Fibroblast of mammary gland (primary cell): ENCODE data around the gene ZNF600.
"Not testable (repeated sequence)": the region's sequence is repeated elsewhere in the genome, so short reads cannot be mapped to it uniquely, and the experiment has no call there.

Source experiments
- DNase-seq: peaks from one replicate; pipeline ENCODE4 v3.0.0-alpha.2; 2010; ENCODE audit warnings: low read depth
- H3K4me3 ChIP-seq: 2 replicates; pipeline ENCODE4 v1.5.1; 2011; ENCODE audit warnings: low read depth, mild to moderate bottlenecking, low read length, moderate library complexity; ENCODE audit not compliant: control insufficient read depth
- CTCF ChIP-seq: conservative IDR thresholded peaks from 2 replicates; pipeline ENCODE4 v1.5.1; 2011; ENCODE audit warnings: low read depth, low read length, inconsistent platforms; ENCODE audit not compliant: control insufficient read depth, insufficient read depth

ZNF600 gene

GRCh38 chr19:52734331-52734892 is 52.2 kb downstream of the ZNF600 start:
- DNase-seq: peak; percentile 2
- H3K4me3 ChIP-seq: peak overlapping the region; percentile 94
- no peak for TF ChIP-seq CTCF

GRCh38 chr19:52726051-52726450 is 60.5 kb downstream of the ZNF600 start:
- not testable (repeated sequence) for DNase-seq, H3K4me3 ChIP-seq

GRCh38 chr19:52725528-52725961 is 61.0 kb downstream of the ZNF600 start:
- no peak for TF ChIP-seq CTCF
- DNase-seq: no peak
- no peak overlapping the region for H3K4me3 ChIP-seq

- TF ChIP-seq CTCF: no peak
- H3K4me3 ChIP-seq: no peak overlapping the region
- no peak for DNase-seq
These were observed 61.7 kb downstream of the ZNF600 start for GRCh38 chr19:52724701-52725514.

- not testable (repeated sequence) for H3K4me3 ChIP-seq, DNase-seq
These were observed 62.5 kb downstream of the ZNF600 start for GRCh38 chr19:52723907-52724598.

- H3K4me3 ChIP-seq: no peak overlapping the region
- peak; percentile 86 for DNase-seq
- TF ChIP-seq CTCF: no peak
These were observed 64.3 kb downstream of the ZNF600 start for GRCh38 chr19:52722062-52723003.

GRCh38 chr19:52720541-52720940 is 66.0 kb downstream of the ZNF600 start:
- H3K4me3 ChIP-seq: not testable (repeated sequence)

More at GRCh38 chr19:52720541-52720940, 66.0 kb downstream of the ZNF600 start:
- DNase-seq: not testable (repeated sequence)
